GM12878 (cell line): ENCODE data around the gene GNAO1. TPM values are rescaled to one million over a fixed set of nuclear protein-coding genes. Genes with fewer than 3 reads are reported as not detected.

ENCODE experiments used
- ATAC-seq: fragments of 200-7000 bp; cut with Tn5 transposase; 3 replicates; pipeline ENCODE4 v1.9.1; 2020; ENCODE audit warnings: mild to moderate bottlenecking, moderate library complexity
- BruUV-seq: library from RNA; stranded (reverse); fragments of 400-500 nt; replicated peaks from 2 replicates; lab custom pipeline; 2021; lab: Mats Ljungman, UMichigan
- CTCF ChIA-PET: fragments of 300-600 bp; sonication (Branson Sonifier 250); formaldehyde crosslinking; extraction: SDS; loops from one replicate; lab custom pipeline; 2021; ENCODE audit warnings: inconsistent platforms; lab: Yijun Ruan, JAX
- POLR2A ChIA-PET: fragments of 350-600 bp; formaldehyde crosslinking; extraction: SDS; loops from one replicate; lab custom pipeline; 2021; ENCODE audit warnings: inconsistent platforms; lab: Charles Lee
- RAD21 ChIA-PET: fragments of 300-600 bp; sonication (Branson Sonifier 250); formaldehyde crosslinking; loops from one replicate; lab custom pipeline; 2023; ENCODE audit warnings: antibody characterized with exemption; ENCODE audit not compliant: unreplicated experiment; lab: Charles Lee
- SMC1A ChIA-PET: fragments of 300-600 bp; sonication (Branson Sonifier 250); formaldehyde crosslinking; loops from one replicate; lab custom pipeline; 2023; ENCODE audit not compliant: unreplicated experiment, uncharacterized antibody; lab: Charles Lee
- DNase-seq: peaks from one replicate; pipeline ENCODE4 v3.0.0-alpha.2; 2011; ENCODE audit warnings: low read depth, low spot score
- FAIRE-seq: peaks from 3 replicates; lab custom pipeline; 2011; peaks lifted over from hg19 to GRCh38; lab: Jason Lieb, UNC
- H2AFZ ChIP-seq: 2 replicates; pipeline ENCODE4 v1.6.0; 2011; ENCODE audit warnings: low read depth, low read length, control low read depth; ENCODE audit not compliant: control insufficient read depth
- H3K27ac ChIP-seq: 2 replicates; pipeline ENCODE4 v1.5.1; 2011; ENCODE audit warnings: control low read depth; ENCODE audit not compliant: control insufficient read depth, insufficient read depth
- H3K27me3 ChIP-seq, 2 experiments: replicated peaks in 1 of 2; 2 replicates each; pipeline versions ENCODE4 v1.6.0 to v1.6.1; 2011; ENCODE audit warnings: low read length in 1 of 2; ENCODE audit not compliant: control insufficient read depth in 2 of 2, insufficient read depth in 2 of 2
- H3K36me3 ChIP-seq, 2 experiments: 2 replicates each; pipeline ENCODE4 v1.5.1; 2011; ENCODE audit warnings: low read length in 1 of 2; ENCODE audit not compliant: control insufficient read depth in 2 of 2, insufficient read depth in 2 of 2
- H3K4me1 ChIP-seq: 2 replicates; pipeline ENCODE4 v1.6.1; 2011; ENCODE audit warnings: mild to moderate bottlenecking, low read length, moderate library complexity, mixed read lengths; ENCODE audit not compliant: control insufficient read depth, insufficient read depth
- H3K4me2 ChIP-seq: 2 replicates; pipeline ENCODE4 v1.6.0; 2011; ENCODE audit warnings: control low read depth; ENCODE audit not compliant: control insufficient read depth, insufficient read depth
- H3K4me3 ChIP-seq: fragments of 200-600 bp; sonication (generic); 2 replicates; pipeline ENCODE4 v1.5.1; 2016
- H3K79me2 ChIP-seq: 2 replicates; pipeline ENCODE4 v1.6.0; 2011; ENCODE audit warnings: low read length; ENCODE audit not compliant: control insufficient read depth, insufficient read depth
- H3K9ac ChIP-seq: 2 replicates; pipeline ENCODE4 v1.8.0; 2011; ENCODE audit warnings: low read length, control low read depth, mixed read lengths; ENCODE audit not compliant: control insufficient read depth, insufficient read depth
- H3K9me3 ChIP-seq: replicated peaks from 3 replicates; pipeline ENCODE4 v1.5.1; 2011; ENCODE audit warnings: mild to moderate bottlenecking, low read length; ENCODE audit not compliant: control insufficient read depth, insufficient read depth
- H4K20me1 ChIP-seq: 2 replicates; pipeline ENCODE4 v1.6.0; 2011; ENCODE audit not compliant: control insufficient read depth, insufficient read depth
- ASH2L ChIP-seq: fragments of 300-600, 200-600 bp; sonication (generic); IDR thresholded peaks from 2 replicates; pipeline ENCODE4 v1.6.1; 2017; ENCODE audit warnings: low read depth, mild to moderate bottlenecking, borderline replicate concordance
- CBFB ChIP-seq: IDR thresholded peaks from 2 replicates; pipeline ENCODE4 v1.6.1; 2016; ENCODE audit warnings: antibody characterized with exemption, low read depth
- EED ChIP-seq: sonication (generic); IDR thresholded peaks from 2 replicates; pipeline ENCODE4 v1.6.1; 2016; ENCODE audit warnings: antibody characterized with exemption, low read depth
- EP300 ChIP-seq, 2 experiments: fragments of 150-350 bp in 1 of 2; IDR thresholded peaks; 2 replicates each; pipeline ENCODE4 v1.6.1; 2011 to 2012; ENCODE audit warnings: low read depth in 2 of 2, low read length in 2 of 2, borderline replicate concordance in 1 of 2, improper control_type of control experiment in 1 of 2, inconsistent platforms in 1 of 2; ENCODE audit not compliant: control insufficient read depth in 1 of 2
- IKZF2 ChIP-seq, 2 experiments: fragments of 450-650 bp; IDR thresholded peaks; 2 replicates each; pipeline ENCODE4 v1.6.1; 2017; ENCODE audit warnings: mild to moderate bottlenecking in 2 of 2, moderate library complexity in 2 of 2
- MYB ChIP-seq: fragments of 150-350 bp; IDR thresholded peaks from 2 replicates; pipeline ENCODE4 v1.6.1; 2014; ENCODE audit warnings: mild to moderate bottlenecking, low read depth, low read length, borderline replicate concordance
- NFIC ChIP-seq: IDR thresholded peaks from 2 replicates; pipeline ENCODE4 v1.6.1; 2012; ENCODE audit warnings: low read depth, mild to moderate bottlenecking, inconsistent platforms, low read length, moderate library complexity
- NFYA ChIP-seq: IDR thresholded peaks from 2 replicates; pipeline ENCODE4 v1.6.1; 2011; ENCODE audit warnings: low read depth, mild to moderate bottlenecking, low read length, improper control_type of control experiment, borderline replicate concordance
- SIX5 ChIP-seq: IDR thresholded peaks from 2 replicates; pipeline ENCODE4 v1.6.1; 2011; ENCODE audit warnings: mild to moderate bottlenecking, low read depth, low read length, moderate library complexity; ENCODE audit not compliant: severe bottlenecking
- SMC3 ChIP-seq: IDR thresholded peaks from 2 replicates; pipeline ENCODE4 v1.6.1; 2011; ENCODE audit warnings: low read length, improper control_type of control experiment, borderline replicate concordance
- SPI1 ChIP-seq: IDR thresholded peaks from 2 replicates; pipeline ENCODE4 v1.6.1; 2011; ENCODE audit warnings: low read depth, mild to moderate bottlenecking, low read length, moderate library complexity, borderline replicate concordance; ENCODE audit not compliant: insufficient read depth
- WGBS: methylation state at CpG from one replicate; pipeline ENCODE4 v1.1.6; 2016; ENCODE audit warnings: low lambda C conversion rate; ENCODE audit not compliant: insufficient replicate concordance, insufficient coverage; ENCODE audit errors: missing lambda C conversion rate; 5-methylcytosine and 5-hydroxymethylcytosine counted together
- in situ Hi-C: fragments of 300-500 bp; cut with MboI; formaldehyde crosslinking; loops from 9 replicates; pipeline ENCODE4 v1.14.3; 2018; ENCODE audit warnings: mixed read lengths
- intact Hi-C: fragments of 100-400 bp; cut with micrococcal nuclease; formaldehyde crosslinking; loops from one replicate; pipeline ENCODE4 v1.14.2; 2022; ENCODE audit not compliant: unreplicated experiment
- polyA plus RNA-seq, 11 experiments: library from polyadenylated mRNA; depleted of rRNA in 4 of 11; unstranded in 6 of 11; stranded (reverse) in 5 of 11; fragments of >200 nt; fragmentation: Nextera tagmentation in 4 of 11; fragmentation: Illumina TruSeq in 1 of 11; extraction: Ambion mirVana in 4 of 11; extraction: Trizol in 1 of 11; gene quantifications; 1 replicate in 1 of 11; 2 replicates in 10 of 11; pipeline versions ENCODE4 v1.2.1 to v1.2.3, GENCODE V29; 2011 to 2016; ENCODE audit warnings: inconsistent platforms in 2 of 11, missing spikeins in 2 of 11, low read depth in 1 of 11
- total RNA-seq, 4 experiments: library from RNA; depleted of rRNA in 3 of 4; stranded (reverse); fragments of >200 nt in 3 of 4; fragmentation: Illumina TruSeq in 1 of 4; extraction: Trizol in 1 of 4; gene quantifications; 2 replicates each; pipeline versions ENCODE4 v1.2.1 to v1.2.3, GENCODE V29; 2013 to 2021
- TF ChIP-seq, protein P1 (sequence below): fragments of 150-350 bp; IDR thresholded peaks from 2 replicates; pipeline ENCODE4 v1.6.1; 2014; ENCODE audit warnings: mild to moderate bottlenecking, low read depth, low read length
- TF ChIP-seq, protein P2 (sequence below): IDR thresholded peaks from 2 replicates; pipeline ENCODE4 v1.6.1; 2011; ENCODE audit warnings: low read depth, mild to moderate bottlenecking, low read length, moderate library complexity, borderline replicate concordance; ENCODE audit errors: extremely low read depth
- TF ChIP-seq, protein P3 (sequence below): fragments of 450-650 bp; IDR thresholded peaks from 2 replicates; pipeline ENCODE4 v1.6.1; 2014; ENCODE audit warnings: mild to moderate bottlenecking
- TF ChIP-seq, protein P4 (sequence below): IDR thresholded peaks from 2 replicates; pipeline ENCODE4 v1.6.1; 2011; ENCODE audit warnings: mild to moderate bottlenecking, low read depth, low read length, moderate library complexity; ENCODE audit not compliant: insufficient replicate concordance
- TF ChIP-seq, protein P5 (sequence below): IDR thresholded peaks from 2 replicates; pipeline ENCODE4 v1.6.1; 2012; ENCODE audit warnings: low read depth, low read length, improper control_type of control experiment
- TF ChIP-seq, protein P6 (sequence below): fragments of 450-650 bp; IDR thresholded peaks from 2 replicates; pipeline ENCODE4 v1.6.1; 2016; ENCODE audit warnings: mild to moderate bottlenecking
- TF ChIP-seq, protein P7 (sequence below): IDR thresholded peaks from 2 replicates; pipeline ENCODE4 v1.6.1; 2011; ENCODE audit warnings: low read depth, low read length, improper control_type of control experiment, borderline replicate concordance

The GNAO1 gene
- total and polyA plus RNA-seq, 10 of the 15 experiments (the other 5 are each of a cell fraction or from before 2014, with no cell fraction given), result 0.05 to 0.28 (median 0.14) TPM; not detected in 6

DNA sequence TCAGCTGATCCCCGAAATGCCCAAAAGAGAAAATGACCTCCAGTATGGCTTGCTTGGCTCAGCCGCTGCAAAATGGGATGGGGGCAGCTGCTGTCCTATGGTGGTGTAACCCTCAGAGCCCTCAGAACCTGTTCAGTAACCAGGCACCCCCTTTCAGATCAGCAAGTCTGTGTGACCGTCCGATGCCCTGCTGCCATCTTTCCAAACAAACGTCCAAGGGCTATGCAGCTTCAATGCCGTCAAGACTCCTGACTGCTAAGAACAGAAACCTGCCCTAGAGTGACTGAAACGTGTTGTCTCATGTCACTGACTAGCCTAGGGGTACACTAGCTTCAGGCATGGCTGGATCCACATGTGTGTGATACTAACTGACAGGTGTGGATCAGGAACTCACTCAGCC, 70.4 kb downstream of the GNAO1 start:
- RAD21 ChIA-PET, result no interaction called here
- WGBS, result 33% methylated on average over 7 of the region's 7 CpGs
- Histone ChIP-seq H3K27me3 (peaks cover 5 to 10% of the 10 kb centered on the region in 2 experiments; a peak in 3 of 4 replicates), H3K9me3 (no peaks in the 10 kb centered on the region), H3K9ac (no peak overlapping the region), H3K4me2 (no peak overlapping the region), H3K4me3 (no peak overlapping the region), H3K79me2 (no peaks in the 10 kb centered on the region), H2AFZ (no peak overlapping the region), H3K36me3 (no peaks in the 10 kb centered on the region), H4K20me1 (no peaks in the 10 kb centered on the region; the same call in 1 of the 2 replicates), H3K27ac (no peak overlapping the region), H3K4me1 (no peaks in the 10 kb centered on the region)
- SMC1A ChIA-PET, result no interaction called here
- POLR2A ChIA-PET, result no interaction called here
- CTCF ChIA-PET, result no interaction called here
- intact Hi-C loops (no loop called here), in situ Hi-C loops (no loop called here)
- BruUV-seq, result no TSS peak
- no peak for FAIRE-seq
- DNase-seq, result no peak
- no peak for ATAC-seq
- TF ChIP-seq, protein P1, sequence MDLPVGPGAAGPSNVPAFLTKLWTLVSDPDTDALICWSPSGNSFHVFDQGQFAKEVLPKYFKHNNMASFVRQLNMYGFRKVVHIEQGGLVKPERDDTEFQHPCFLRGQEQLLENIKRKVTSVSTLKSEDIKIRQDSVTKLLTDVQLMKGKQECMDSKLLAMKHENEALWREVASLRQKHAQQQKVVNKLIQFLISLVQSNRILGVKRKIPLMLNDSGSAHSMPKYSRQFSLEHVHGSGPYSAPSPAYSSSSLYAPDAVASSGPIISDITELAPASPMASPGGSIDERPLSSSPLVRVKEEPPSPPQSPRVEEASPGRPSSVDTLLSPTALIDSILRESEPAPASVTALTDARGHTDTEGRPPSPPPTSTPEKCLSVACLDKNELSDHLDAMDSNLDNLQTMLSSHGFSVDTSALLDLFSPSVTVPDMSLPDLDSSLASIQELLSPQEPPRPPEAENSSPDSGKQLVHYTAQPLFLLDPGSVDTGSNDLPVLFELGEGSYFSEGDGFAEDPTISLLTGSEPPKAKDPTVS, result no peak
- TF ChIP-seq, protein P2, sequence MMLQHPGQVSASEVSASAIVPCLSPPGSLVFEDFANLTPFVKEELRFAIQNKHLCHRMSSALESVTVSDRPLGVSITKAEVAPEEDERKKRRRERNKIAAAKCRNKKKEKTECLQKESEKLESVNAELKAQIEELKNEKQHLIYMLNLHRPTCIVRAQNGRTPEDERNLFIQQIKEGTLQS, result no peak
- TF ChIP-seq CBFB, result no peak
- no peak for TF ChIP-seq EP300 (IDR thresholded peaks at IDR 0.05; ENCODE audit: borderline replicate concordance in 1 of 2, control insufficient read depth in 1 of 2, low read depth in 2 of 2, low read length in 2 of 2)
- TF ChIP-seq, protein P3, sequence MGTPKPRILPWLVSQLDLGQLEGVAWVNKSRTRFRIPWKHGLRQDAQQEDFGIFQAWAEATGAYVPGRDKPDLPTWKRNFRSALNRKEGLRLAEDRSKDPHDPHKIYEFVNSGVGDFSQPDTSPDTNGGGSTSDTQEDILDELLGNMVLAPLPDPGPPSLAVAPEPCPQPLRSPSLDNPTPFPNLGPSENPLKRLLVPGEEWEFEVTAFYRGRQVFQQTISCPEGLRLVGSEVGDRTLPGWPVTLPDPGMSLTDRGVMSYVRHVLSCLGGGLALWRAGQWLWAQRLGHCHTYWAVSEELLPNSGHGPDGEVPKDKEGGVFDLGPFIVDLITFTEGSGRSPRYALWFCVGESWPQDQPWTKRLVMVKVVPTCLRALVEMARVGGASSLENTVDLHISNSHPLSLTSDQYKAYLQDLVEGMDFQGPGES, result no peak
- TF ChIP-seq, protein P4, sequence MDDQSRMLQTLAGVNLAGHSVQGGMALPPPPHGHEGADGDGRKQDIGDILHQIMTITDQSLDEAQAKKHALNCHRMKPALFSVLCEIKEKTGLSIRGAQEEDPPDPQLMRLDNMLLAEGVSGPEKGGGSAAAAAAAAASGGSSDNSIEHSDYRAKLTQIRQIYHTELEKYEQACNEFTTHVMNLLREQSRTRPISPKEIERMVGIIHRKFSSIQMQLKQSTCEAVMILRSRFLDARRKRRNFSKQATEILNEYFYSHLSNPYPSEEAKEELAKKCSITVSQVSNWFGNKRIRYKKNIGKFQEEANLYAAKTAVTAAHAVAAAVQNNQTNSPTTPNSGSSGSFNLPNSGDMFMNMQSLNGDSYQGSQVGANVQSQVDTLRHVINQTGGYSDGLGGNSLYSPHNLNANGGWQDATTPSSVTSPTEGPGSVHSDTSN, result no peak
- TF ChIP-seq NFYA, result no peak
- TF ChIP-seq SMC3, result no peak
- no peak for TF ChIP-seq EED
- TF ChIP-seq, protein P5, sequence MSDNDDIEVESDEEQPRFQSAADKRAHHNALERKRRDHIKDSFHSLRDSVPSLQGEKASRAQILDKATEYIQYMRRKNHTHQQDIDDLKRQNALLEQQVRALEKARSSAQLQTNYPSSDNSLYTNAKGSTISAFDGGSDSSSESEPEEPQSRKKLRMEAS, result no peak
- TF ChIP-seq ASH2L, result no peak
- TF ChIP-seq, protein P6, sequence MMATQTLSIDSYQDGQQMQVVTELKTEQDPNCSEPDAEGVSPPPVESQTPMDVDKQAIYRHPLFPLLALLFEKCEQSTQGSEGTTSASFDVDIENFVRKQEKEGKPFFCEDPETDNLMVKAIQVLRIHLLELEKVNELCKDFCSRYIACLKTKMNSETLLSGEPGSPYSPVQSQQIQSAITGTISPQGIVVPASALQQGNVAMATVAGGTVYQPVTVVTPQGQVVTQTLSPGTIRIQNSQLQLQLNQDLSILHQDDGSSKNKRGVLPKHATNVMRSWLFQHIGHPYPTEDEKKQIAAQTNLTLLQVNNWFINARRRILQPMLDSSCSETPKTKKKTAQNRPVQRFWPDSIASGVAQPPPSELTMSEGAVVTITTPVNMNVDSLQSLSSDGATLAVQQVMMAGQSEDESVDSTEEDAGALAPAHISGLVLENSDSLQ, result no peak
- TF ChIP-seq SIX5, result no peak
- TF ChIP-seq, protein P7, sequence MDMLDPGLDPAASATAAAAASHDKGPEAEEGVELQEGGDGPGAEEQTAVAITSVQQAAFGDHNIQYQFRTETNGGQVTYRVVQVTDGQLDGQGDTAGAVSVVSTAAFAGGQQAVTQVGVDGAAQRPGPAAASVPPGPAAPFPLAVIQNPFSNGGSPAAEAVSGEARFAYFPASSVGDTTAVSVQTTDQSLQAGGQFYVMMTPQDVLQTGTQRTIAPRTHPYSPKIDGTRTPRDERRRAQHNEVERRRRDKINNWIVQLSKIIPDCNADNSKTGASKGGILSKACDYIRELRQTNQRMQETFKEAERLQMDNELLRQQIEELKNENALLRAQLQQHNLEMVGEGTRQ, result no peak
- TF ChIP-seq MYB, result no peak
- TF ChIP-seq SPI1, result no peak
- TF ChIP-seq NFIC, result no peak
- TF ChIP-seq IKZF2 (IDR thresholded peaks at IDR 0.05), result no peak
